ENCODE results near the gene PRPF40B. TPM values are rescaled to one million over a fixed set of nuclear protein-coding genes. Genes with fewer than 3 reads are reported as not detected.
"Not testable (repeated sequence)": the region's sequence is repeated elsewhere in the genome, so short reads cannot be mapped to it uniquely, and the experiment has no call there.

The PRPF40B gene
- polyA plus RNA-seq, 4 donors, result 20.0 to 37.3 (median 22.3) TPM

GRCh38 chr12:49609059-49609874, 14.1 kb upstream of the PRPF40B start:
- DNase-seq (ENCODE audit: low read depth in 4 of 4, low spot score in 3 of 4), result no peak

DNA sequence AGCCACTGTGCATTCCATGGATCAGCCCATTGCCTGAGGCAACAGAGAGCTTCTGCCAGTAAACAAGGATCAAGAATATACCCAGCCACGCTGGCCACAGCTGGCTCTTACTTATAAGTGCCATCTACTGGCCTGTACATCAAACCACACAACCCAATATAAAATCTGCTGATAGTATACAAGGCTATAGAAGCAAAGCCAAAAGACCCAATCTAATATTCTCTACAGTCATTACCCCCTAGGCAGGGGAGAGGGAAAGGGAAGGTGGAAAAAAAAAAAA, 13.5 kb upstream of the PRPF40B start:
- no peak for DNase-seq (ENCODE audit: low read depth in 4 of 4, low spot score in 3 of 4)

- DNase-seq (ENCODE audit: low read depth in 4 of 4, low spot score in 3 of 4), result not testable (repeated sequence)
Measured at GRCh38 chr12:49610785-49611184, 12.6 kb upstream of the PRPF40B start.

- DNase-seq (ENCODE audit: low read depth in 4 of 4, low spot score in 3 of 4), result no peak
Measured at GRCh38 chr12:49612210-49612609, 11.2 kb upstream of the PRPF40B start.

- no peak for DNase-seq (ENCODE audit: low read depth in 4 of 4, low spot score in 3 of 4)
Measured at GRCh38 chr12:49615725-49616124, 7.6 kb upstream of the PRPF40B start.

GRCh38 chr12:49616533-49617219, 6.7 kb upstream of the PRPF40B start:
- DNase-seq (ENCODE audit: low read depth in 4 of 4, low spot score in 3 of 4), result no peak

GRCh38 chr12:49618576-49618975, 4.8 kb upstream of the PRPF40B start:
- DNase-seq (ENCODE audit: low read depth in 4 of 4, low spot score in 3 of 4), result no peak

GRCh38 chr12:49619286-49619685, 4.1 kb upstream of the PRPF40B start:
- no peak for DNase-seq (ENCODE audit: low read depth in 4 of 4, low spot score in 3 of 4)

DNA sequence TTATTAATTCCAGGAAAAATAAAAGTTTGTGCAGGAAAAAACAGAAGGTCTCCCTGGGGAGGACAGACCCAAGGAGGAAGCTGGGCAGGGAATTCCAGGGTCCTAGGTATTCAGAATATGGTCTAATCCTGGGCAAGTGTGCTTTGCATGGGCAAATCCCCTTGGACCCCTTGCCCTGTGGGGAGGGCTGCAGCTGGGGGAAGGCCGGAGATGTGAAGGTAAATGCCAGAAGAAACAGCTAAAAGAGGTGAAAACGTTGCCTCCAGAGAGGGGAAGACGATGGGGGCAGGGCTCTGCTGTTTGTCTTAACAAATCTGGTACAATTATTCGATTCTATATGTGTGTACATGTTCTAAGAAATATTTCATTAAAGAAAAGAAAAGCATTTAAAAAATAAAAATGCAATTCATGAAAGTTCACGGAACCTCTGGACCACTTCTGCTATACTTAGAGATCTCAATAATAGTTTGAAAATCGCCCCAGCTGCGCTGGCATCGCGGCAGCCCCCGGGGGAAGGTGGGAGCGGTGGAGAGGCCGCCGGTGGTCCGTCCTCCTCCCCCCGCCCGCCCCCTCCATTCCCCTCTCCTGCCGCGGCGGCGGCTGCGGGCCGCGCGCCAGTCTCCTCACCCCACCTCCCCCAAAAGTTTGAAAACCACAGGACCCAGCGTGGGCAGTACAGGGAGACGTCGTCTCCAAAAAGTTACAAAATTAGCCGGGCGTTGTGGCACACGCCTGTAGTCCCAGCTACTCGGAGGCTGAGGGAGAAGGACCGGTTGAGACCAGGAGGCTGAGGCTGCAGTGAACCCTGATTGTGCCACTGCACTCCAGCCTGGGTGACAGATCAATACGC, 1.5 kb upstream of the PRPF40B start:
- no peak for DNase-seq (ENCODE audit: low read depth in 4 of 4, low spot score in 3 of 4)

GRCh38 chr12:49622501-49623141, 740 bp upstream of the PRPF40B start:
- DNase-seq (ENCODE audit: low read depth in 4 of 4, low spot score in 3 of 4), result peak in 1 of 4 donors; percentile 14

GRCh38 chr12:49624921-49625577, 1.7 kb downstream of the PRPF40B start:
- DNase-seq (ENCODE audit: low read depth in 4 of 4, low spot score in 3 of 4), result no peak

GRCh38 chr12:49626169-49626835, 2.9 kb downstream of the PRPF40B start:
- DNase-seq (ENCODE audit: low read depth in 4 of 4, low spot score in 3 of 4), result no peak

DNA sequence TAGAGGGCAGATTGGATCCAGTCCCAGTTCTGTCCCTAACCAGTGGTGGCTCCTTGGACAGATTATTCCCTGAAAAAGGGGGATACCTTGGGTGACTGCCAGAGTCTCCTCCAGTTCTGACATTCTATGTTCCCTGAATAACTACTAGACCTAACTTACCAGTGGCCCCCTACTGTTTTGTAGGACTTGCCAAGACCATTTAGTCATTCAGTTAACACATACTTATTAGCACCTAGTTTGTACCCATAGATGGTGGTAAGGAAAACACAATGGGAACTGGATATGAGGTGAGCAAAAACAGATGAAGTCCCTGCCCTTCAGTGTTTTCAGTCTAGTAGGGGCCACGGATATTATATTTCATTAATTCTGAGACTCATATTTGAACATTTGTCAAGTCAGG, 3.5 kb downstream of the PRPF40B start:
- no peak for DNase-seq (ENCODE audit: low read depth in 4 of 4, low spot score in 3 of 4)

GRCh38 chr12:49627752-49628360, 4.5 kb downstream of the PRPF40B start:
- DNase-seq (ENCODE audit: low read depth in 4 of 4, low spot score in 3 of 4), result no peak

- no peak for DNase-seq (ENCODE audit: low read depth in 4 of 4, low spot score in 3 of 4)
Measured at GRCh38 chr12:49631336-49631907, 8.1 kb downstream of the PRPF40B start.

DNA sequence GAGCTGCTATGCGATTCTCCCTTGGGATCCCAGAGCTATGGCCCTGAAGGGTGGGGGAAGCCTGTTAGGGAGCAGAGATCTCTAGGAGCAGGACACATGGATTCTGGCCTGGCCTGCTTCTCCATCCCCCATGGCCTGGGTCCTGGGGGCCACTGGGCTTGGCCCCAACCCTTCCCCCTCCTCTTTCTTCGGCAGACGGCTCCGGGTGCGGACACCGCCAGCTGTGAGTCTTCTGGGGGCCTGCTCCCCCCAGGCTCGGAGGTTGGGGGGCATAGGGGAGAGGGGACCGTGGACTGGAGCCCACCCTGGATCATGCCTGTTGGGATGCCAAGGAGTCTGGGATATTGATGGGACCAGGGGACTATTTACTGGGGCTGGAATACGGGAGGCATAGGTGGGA, 9.0 kb downstream of the PRPF40B start:
- DNase-seq (ENCODE audit: low read depth in 4 of 4, low spot score in 3 of 4), result no peak

DNA sequence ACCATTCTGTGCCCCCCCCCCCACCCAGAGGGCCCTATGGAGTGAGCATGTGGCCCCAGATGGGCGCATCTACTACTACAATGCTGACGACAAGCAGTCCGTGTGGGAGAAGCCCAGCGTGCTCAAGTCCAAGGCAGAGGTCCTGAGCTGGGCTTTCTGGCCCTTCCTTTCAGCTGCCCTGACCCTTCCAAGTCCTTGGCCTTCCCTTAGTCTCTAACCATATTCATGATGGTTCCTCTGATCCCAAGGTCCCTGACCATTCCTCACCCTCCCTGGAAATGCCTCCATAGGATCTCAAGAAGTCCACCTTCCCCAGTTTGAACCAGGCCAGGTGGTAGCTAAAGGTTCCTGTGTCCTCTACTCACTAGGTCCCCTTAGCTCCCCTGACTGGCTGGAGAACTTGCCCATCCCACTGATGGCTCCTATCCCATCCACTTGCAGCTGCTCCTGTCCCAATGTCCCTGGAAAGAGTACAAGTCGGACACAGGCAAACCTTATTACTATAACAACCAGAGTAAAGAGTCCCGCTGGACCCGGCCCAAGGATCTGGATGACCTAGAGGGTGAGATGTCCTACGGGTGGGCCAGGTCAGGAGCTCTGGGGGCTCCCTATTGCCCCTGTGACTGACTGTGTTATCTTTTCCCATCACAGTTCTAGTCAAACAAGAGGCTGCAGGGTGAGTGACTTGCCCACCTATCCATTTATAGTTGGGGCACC, 9.8 kb downstream of the PRPF40B start:
- no peak for DNase-seq (ENCODE audit: low read depth in 4 of 4, low spot score in 3 of 4)

DNA sequence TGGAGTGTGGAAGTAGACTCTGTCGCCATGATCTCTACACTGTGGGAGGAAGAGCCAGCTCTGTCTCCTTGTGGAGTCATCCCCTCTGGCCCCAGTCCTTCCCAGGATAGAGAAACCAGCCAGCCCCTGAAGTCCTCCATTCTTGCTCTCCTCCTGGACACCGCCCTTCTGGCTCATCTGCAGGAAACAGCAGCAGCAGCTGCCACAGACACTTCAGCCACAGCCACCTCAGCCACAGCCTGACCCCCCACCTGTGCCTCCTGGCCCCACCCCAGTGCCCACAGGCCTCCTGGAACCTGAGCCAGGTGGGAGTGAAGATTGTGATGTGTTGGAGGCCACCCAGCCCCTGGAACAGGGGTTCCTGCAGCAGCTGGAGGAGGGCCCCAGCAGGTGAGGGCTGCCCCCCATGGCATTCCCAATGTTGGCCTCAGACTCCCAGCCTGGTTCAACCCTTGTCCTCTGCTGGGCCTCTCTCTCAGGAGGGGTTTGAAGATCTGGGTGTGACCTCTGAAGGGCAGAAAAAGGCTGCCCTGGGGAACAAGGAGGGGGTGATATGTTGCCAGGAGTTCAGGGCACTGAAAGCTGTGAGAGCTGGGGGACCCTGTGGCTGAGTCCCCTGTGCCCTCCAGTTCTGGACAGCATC, 10.5 kb downstream of the PRPF40B start:
- DNase-seq (ENCODE audit: low read depth in 4 of 4, low spot score in 3 of 4), result no peak
